GM12878 (cell line): ENCODE measurements around the gene OSBPL3. TPM values are rescaled to one million over a fixed set of nuclear protein-coding genes. Genes with fewer than 3 reads are reported as not detected.

Source experiments
- ATAC-seq: fragments of 200-7000 bp; cut with Tn5 transposase; 3 replicates; pipeline ENCODE4 v1.9.1; 2020; ENCODE audit warnings: mild to moderate bottlenecking, moderate library complexity
- BruUV-seq: library from RNA; stranded (reverse); fragments of 400-500 nt; replicated peaks from 2 replicates; lab custom pipeline; 2021; lab: Mats Ljungman, UMichigan
- CTCF ChIA-PET: fragments of 300-600 bp; sonication (Branson Sonifier 250); formaldehyde crosslinking; extraction: SDS; loops from one replicate; lab custom pipeline; 2021; ENCODE audit warnings: inconsistent platforms; lab: Yijun Ruan, JAX
- POLR2A ChIA-PET: fragments of 350-600 bp; formaldehyde crosslinking; extraction: SDS; loops from one replicate; lab custom pipeline; 2021; ENCODE audit warnings: inconsistent platforms; lab: Charles Lee
- RAD21 ChIA-PET: fragments of 300-600 bp; sonication (Branson Sonifier 250); formaldehyde crosslinking; loops from one replicate; lab custom pipeline; 2023; ENCODE audit warnings: antibody characterized with exemption; ENCODE audit not compliant: unreplicated experiment; lab: Charles Lee
- SMC1A ChIA-PET: fragments of 300-600 bp; sonication (Branson Sonifier 250); formaldehyde crosslinking; loops from one replicate; lab custom pipeline; 2023; ENCODE audit not compliant: unreplicated experiment, uncharacterized antibody; lab: Charles Lee
- DNase-seq: peaks from one replicate; pipeline ENCODE4 v3.0.0-alpha.2; 2011; ENCODE audit warnings: low read depth, low spot score
- FAIRE-seq: peaks from 3 replicates; lab custom pipeline; 2011; peaks lifted over from hg19 to GRCh38; lab: Jason Lieb, UNC
- H2AFZ ChIP-seq: 2 replicates; pipeline ENCODE4 v1.6.0; 2011; ENCODE audit warnings: low read depth, low read length, control low read depth; ENCODE audit not compliant: control insufficient read depth
- H3K27ac ChIP-seq: 2 replicates; pipeline ENCODE4 v1.5.1; 2011; ENCODE audit warnings: control low read depth; ENCODE audit not compliant: control insufficient read depth, insufficient read depth
- H3K27me3 ChIP-seq, 2 experiments: replicated peaks in 1 of 2; 2 replicates each; pipeline versions ENCODE4 v1.6.0 to v1.6.1; 2011; ENCODE audit warnings: low read length in 1 of 2; ENCODE audit not compliant: control insufficient read depth in 2 of 2, insufficient read depth in 2 of 2
- H3K36me3 ChIP-seq, 2 experiments: 2 replicates each; pipeline ENCODE4 v1.5.1; 2011; ENCODE audit warnings: low read length in 1 of 2; ENCODE audit not compliant: control insufficient read depth in 2 of 2, insufficient read depth in 2 of 2
- H3K4me1 ChIP-seq: 2 replicates; pipeline ENCODE4 v1.6.1; 2011; ENCODE audit warnings: mild to moderate bottlenecking, low read length, moderate library complexity, mixed read lengths; ENCODE audit not compliant: control insufficient read depth, insufficient read depth
- H3K4me2 ChIP-seq: 2 replicates; pipeline ENCODE4 v1.6.0; 2011; ENCODE audit warnings: control low read depth; ENCODE audit not compliant: control insufficient read depth, insufficient read depth
- H3K4me3 ChIP-seq: fragments of 200-600 bp; sonication (generic); 2 replicates; pipeline ENCODE4 v1.5.1; 2016
- H3K79me2 ChIP-seq: 2 replicates; pipeline ENCODE4 v1.6.0; 2011; ENCODE audit warnings: low read length; ENCODE audit not compliant: control insufficient read depth, insufficient read depth
- H3K9ac ChIP-seq: 2 replicates; pipeline ENCODE4 v1.8.0; 2011; ENCODE audit warnings: low read length, control low read depth, mixed read lengths; ENCODE audit not compliant: control insufficient read depth, insufficient read depth
- H3K9me3 ChIP-seq: replicated peaks from 3 replicates; pipeline ENCODE4 v1.5.1; 2011; ENCODE audit warnings: mild to moderate bottlenecking, low read length; ENCODE audit not compliant: control insufficient read depth, insufficient read depth
- H4K20me1 ChIP-seq: 2 replicates; pipeline ENCODE4 v1.6.0; 2011; ENCODE audit not compliant: control insufficient read depth, insufficient read depth
- IKZF2 ChIP-seq, 2 experiments: fragments of 450-650 bp; IDR thresholded peaks; 2 replicates each; pipeline ENCODE4 v1.6.1; 2017; ENCODE audit warnings: mild to moderate bottlenecking in 2 of 2, moderate library complexity in 2 of 2
- MEF2B ChIP-seq: fragments of 450-650 bp; IDR thresholded peaks from 2 replicates; pipeline ENCODE4 v1.6.1; 2018; ENCODE audit warnings: mild to moderate bottlenecking, moderate library complexity; ENCODE audit not compliant: partially characterized antibody, poor library complexity, severe bottlenecking
- MTA2 ChIP-seq: fragments of 450-650 bp; IDR thresholded peaks from 2 replicates; pipeline ENCODE4 v1.6.1; 2016; ENCODE audit warnings: low read depth, mild to moderate bottlenecking, moderate library complexity
- WGBS: methylation state at CpG from one replicate; pipeline ENCODE4 v1.1.6; 2016; ENCODE audit warnings: low lambda C conversion rate; ENCODE audit not compliant: insufficient replicate concordance, insufficient coverage; ENCODE audit errors: missing lambda C conversion rate; 5-methylcytosine and 5-hydroxymethylcytosine counted together
- in situ Hi-C: fragments of 300-500 bp; cut with MboI; formaldehyde crosslinking; loops from 9 replicates; pipeline ENCODE4 v1.14.3; 2018; ENCODE audit warnings: mixed read lengths
- intact Hi-C: fragments of 100-400 bp; cut with micrococcal nuclease; formaldehyde crosslinking; loops from one replicate; pipeline ENCODE4 v1.14.2; 2022; ENCODE audit not compliant: unreplicated experiment
- polyA plus RNA-seq, 11 experiments: library from polyadenylated mRNA; depleted of rRNA in 4 of 11; unstranded in 6 of 11; stranded (reverse) in 5 of 11; fragments of >200 nt; fragmentation: Nextera tagmentation in 4 of 11; fragmentation: Illumina TruSeq in 1 of 11; extraction: Ambion mirVana in 4 of 11; extraction: Trizol in 1 of 11; gene quantifications; 1 replicate in 1 of 11; 2 replicates in 10 of 11; pipeline versions ENCODE4 v1.2.1 to v1.2.3, GENCODE V29; 2011 to 2016; ENCODE audit warnings: inconsistent platforms in 2 of 11, missing spikeins in 2 of 11, low read depth in 1 of 11
- total RNA-seq, 4 experiments: library from RNA; depleted of rRNA in 3 of 4; stranded (reverse); fragments of >200 nt in 3 of 4; fragmentation: Illumina TruSeq in 1 of 4; extraction: Trizol in 1 of 4; gene quantifications; 2 replicates each; pipeline versions ENCODE4 v1.2.1 to v1.2.3, GENCODE V29; 2013 to 2021

Gene OSBPL3
- total and polyA plus RNA-seq, 10 of the 15 experiments (the other 5 are each of a cell fraction or from before 2014, with no cell fraction given) = 6.1 to 46.6 (median 27.0) TPM

DNA sequence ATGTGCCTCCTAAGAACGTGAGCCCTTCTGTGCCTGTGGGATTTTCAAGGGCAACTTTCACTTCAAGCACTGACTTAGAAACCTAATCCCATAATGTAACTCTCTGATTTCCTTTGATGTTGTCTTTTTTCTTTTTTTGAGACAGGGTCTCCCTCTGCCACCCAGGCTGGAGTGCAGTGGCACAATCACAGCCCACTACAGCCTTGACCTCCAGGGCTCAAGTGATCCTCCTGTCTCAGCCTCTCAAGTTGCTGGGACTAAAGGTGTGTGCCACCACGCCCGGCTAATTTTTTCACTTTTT lies 158.3 kb downstream of the OSBPL3 start:
- H2AFZ ChIP-seq = peak overlapping the region; percentile 66
- FAIRE-seq = no peak
- H3K4me1 ChIP-seq = peaks cover 21% of the 10 kb centered on the region
- POLR2A ChIA-PET = interaction anchor here (0.7 to 3.8 kb wide), 9 partner anchors 13 to 249 kb away, joined by 3 to 30 read pairs (median 4); partner anchors contain the start of gene OSBPL3
- 64% methylated on average over 3 of the region's 3 CpGs for WGBS
- TSS peak; percentile 76 for BruUV-seq
- H3K27me3 ChIP-seq = no peaks in the 10 kb centered on the region
- ATAC-seq = no peak; the same call in 2 of the 3 replicates
- H4K20me1 ChIP-seq = no peaks in the 10 kb centered on the region
- DNase-seq = no peak
- no peaks in the 10 kb centered on the region for H3K79me2 ChIP-seq
- peak overlapping the region; percentile 68 for H3K4me2 ChIP-seq
- H3K36me3 ChIP-seq = peaks cover 0 to 10% of the 10 kb centered on the region in 2 experiments; a peak in 3 of 4 replicates
- intact Hi-C loops = loop anchor here (1.0 to 2.0 kb wide), 4 partner anchors 22 to 159 kb away; partner anchors contain the start of gene OSBPL3
- TF ChIP-seq IKZF2 (IDR thresholded peaks at IDR 0.05) (0 out of 4 replicates have a peak, but pooled peaks of 1 of the 2 experiments have one; percentile 3), MEF2B (peak; percentile 12), MTA2 (no peak)
- SMC1A ChIA-PET = interaction anchor here (0.6 to 6.1 kb wide), 41 partner anchors 10 to 304 kb away, joined by 3 to 103 read pairs (median 8); partner anchors contain the start of genes CYCS, GSDME and OSBPL3
- H3K4me3 ChIP-seq = no peak overlapping the region
- H3K9ac ChIP-seq = peak overlapping the region; percentile 43; the same call in 1 of the 2 replicates
- no peaks in the 10 kb centered on the region for H3K9me3 ChIP-seq
- peak overlapping the region; percentile 81 for H3K27ac ChIP-seq
- in situ Hi-C loops = no loop called here
- RAD21 ChIA-PET = interaction anchor here (1.1 to 4.3 kb wide), 25 partner anchors 9 to 358 kb away, joined by 3 to 106 read pairs (median 12); partner anchors contain the start of gene OSBPL3
- CTCF ChIA-PET = interaction anchor here (1.1 to 6.1 kb wide), 21 partner anchors 9 to 277 kb away, joined by 3 to 129 read pairs (median 9); partner anchors contain the start of gene OSBPL3
